NCI-H128 (cell line): Measurements from ENCODE around the gene TEX14.
"Not testable (repeated sequence)": the region's sequence is repeated elsewhere in the genome, so short reads cannot be mapped to it uniquely, and the experiment has no call there.

ENCODE experiments used
- DNase-seq: peaks from one replicate; lab custom pipeline; 2025; ENCODE audit not compliant: unreplicated experiment; lab: John Stamatoyannopoulos, UW

TEX14 gene

GRCh38 chr17:58565389-58566311 is 126.2 kb downstream of the TEX14 start:
- DNase-seq: no peak

GRCh38 chr17:58564971-58565370 is 126.9 kb downstream of the TEX14 start:
- no peak for DNase-seq

DNA sequence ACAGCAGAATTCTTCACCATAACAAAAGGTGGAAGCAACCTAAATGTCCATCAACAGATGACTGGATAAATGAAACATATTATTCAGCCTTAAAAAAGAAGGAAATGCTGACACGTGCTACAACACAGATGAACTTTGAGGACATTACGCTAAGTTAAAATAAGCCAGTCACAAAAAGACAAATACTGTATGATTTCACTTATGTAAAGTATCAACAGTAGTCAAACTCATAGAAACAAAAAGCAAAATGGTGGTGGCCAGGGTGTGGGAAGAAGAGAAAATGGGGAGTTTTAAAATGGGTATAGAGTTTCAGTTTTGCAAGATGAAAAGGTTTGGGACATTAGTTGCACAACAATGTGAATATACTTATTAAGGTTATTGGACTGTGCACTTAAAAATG is 127.6 kb downstream of the TEX14 start:
- no peak for DNase-seq

GRCh38 chr17:58560511-58560910 is 131.3 kb downstream of the TEX14 start:
- DNase-seq: no peak

DNA sequence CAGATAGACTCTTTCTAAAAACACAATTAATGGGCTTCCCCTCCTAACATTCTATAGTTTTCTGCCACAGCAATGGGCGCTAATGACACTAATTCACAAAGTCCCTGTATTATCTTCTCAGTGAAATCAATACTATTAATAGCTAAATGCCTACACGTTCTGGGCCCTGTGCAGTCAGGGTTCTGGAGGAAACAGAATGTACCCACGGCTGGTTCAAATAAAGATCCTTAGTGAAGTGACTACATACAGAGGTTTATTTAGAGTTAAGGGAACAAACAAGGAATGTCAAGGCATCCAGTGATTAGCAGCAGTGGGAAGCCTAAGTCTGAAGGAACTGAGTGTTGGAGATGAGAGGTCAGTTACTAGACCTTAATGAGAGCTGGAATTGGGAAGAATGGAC is 133.9 kb downstream of the TEX14 start:
- DNase-seq: no peak

GRCh38 chr17:58556833-58557250 is 135.0 kb downstream of the TEX14 start:
- no peak for DNase-seq

DNA sequence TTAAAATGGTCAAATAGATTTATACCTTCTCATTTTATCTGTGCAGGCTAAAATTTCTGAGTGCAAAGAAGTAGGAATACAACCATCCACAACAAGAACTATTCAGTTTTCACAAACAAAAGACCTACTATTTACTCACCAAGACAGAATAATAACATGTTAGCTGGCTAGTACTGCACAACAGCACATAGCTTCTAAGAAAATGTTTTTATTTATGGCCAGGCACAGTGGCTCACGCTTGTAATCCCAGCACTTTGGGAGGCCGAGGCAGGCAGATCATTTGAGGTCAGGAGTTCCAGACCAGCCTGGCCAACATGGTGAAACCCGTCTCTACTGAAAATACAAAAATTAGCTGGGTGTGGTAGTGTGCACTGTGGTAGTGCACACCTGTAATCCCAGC is 136.7 kb downstream of the TEX14 start:
- not testable (repeated sequence) for DNase-seq

DNA sequence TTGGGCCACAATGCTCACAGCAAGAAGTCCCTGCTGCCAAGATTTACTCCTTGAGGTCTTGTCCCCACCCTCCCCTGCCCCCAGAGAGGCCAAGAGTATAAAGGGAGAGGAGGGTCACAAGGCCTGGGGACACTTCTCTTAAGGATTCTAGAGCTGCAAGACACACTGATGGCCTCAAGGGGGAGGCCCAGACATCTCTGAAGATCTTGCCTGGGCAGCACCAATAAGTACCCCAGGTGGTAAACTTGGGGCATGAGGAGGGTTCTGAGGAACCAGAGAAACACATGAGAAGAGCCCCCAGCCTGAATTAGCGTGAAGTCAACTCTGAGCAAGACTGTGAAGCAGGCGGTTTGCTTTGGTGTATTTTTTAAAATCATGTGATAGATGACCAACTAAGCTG is 150.6 kb downstream of the TEX14 start:
- DNase-seq: no peak

DNA sequence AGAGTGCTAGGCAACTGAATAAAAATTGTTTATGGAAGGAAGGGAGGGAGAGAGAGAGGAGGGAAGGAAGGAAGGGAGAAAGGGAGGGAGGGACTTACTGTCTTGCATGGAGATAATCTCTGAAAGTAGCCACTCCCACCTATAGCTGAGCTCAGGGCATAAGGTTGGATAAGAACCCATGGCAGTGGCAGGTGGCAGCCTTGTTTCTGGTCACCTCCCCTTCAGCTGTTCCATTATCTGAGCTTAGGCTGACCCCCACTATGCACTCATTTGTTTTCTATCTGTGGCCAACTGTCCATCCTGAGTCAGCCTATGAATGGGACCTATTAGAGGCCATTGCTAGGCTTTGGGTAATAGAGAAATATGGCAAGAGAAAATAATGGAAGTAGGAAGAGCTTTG is 152.1 kb downstream of the TEX14 start:
- DNase-seq: no peak

DNA sequence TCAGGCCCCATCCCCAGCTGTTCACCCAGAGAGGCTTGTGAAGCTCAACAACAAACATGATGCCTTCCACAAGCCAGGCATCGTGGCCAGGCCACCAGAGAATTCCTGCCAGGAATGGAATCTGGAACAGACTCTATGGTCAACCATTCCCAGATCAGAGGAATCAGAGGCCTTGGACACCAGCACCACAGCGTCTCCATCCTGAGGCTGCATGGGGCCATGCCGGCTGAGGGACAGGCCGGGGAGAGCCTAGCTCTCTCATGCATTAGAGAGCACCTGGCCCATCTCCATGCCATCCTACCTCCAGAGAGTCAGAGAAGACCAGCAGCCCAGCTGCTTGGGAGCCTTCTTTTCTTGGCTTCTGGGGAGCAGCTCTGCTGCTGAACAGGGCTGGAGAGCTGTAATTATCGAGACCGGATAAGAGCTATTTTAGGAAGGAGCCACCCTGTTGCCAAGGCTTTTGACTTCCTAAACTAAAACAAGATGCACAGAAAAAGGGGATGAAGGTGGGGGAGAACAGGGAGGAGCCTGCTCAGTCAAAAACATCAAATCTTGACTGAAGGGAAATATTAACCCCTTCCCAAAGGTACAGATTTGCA is 152.9 kb downstream of the TEX14 start:
- DNase-seq: no peak

GRCh38 chr17:58537266-58537665 is 154.6 kb downstream of the TEX14 start:
- no peak for DNase-seq

DNA sequence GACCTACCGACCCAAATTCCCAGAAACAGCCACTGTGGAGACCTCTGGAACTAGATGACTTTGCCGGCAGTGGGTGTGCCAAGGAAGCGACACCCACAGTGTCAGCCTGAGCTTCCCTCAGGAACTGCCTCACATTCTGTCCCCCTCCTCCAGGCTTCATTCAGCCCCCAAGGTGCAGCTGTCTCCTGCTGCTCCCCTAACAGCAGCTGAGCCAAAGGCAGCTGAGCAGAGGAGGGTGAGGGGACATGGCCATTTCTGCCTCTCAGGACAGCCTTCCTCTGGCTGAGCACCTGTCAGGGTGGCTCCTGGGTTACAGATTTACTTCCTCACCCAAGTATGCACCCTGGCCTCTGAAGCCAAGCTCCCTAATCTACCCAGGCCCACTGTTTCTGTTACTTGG is 155.3 kb downstream of the TEX14 start:
- no peak for DNase-seq

DNA sequence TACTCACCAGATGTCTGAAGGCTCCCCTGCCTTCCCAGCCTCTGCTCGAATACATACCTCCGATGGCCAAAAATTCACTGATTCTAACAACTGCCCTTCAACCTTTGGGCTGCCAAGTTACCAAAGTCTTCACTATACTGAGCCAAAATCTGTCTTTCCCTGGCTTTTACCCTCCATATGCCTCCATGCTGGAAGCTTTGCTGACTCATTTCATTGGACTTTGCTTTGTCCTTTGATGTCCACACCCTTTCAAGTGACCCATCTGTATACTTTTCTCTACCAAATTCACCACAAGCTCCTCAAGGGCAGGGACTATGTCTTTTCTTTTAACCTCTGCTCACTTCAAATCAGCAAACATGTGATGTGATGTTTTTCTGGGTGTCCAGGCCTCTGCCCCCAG is 156.4 kb downstream of the TEX14 start:
- DNase-seq: no peak

DNA sequence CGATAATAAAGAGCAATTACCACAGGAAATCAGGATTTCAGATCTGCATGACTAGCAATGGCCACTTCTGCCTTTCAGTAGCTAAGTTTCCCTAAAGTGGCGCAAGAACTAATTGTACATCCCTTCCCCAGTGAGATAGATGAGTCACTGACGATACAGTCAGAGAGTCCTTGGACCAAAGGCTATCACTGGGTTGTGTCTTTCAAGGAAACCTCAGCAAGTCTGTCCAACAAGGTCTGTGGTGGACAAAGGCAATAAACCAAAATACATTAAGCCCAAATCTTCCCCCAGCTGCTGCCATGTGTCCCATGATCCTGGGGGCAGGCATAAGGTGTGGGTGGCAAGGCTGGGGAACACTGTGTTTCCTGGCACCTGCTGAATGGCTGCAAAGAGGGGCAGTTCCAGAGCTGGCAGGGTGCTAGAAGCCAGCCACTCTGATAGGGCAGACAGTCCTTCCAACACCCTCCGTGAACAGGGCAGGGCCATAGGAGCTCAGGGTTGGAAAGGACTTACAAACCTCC is 156.9 kb downstream of the TEX14 start:
- DNase-seq: no peak

- DNase-seq: no peak
Observed at GRCh38 chr17:58534331-58534730, 157.5 kb downstream of the TEX14 start.

- no peak for DNase-seq
Observed at GRCh38 chr17:58533616-58534188, 158.1 kb downstream of the TEX14 start.

GRCh38 chr17:58532555-58532951 is 159.3 kb downstream of the TEX14 start:
- DNase-seq: no peak

DNA sequence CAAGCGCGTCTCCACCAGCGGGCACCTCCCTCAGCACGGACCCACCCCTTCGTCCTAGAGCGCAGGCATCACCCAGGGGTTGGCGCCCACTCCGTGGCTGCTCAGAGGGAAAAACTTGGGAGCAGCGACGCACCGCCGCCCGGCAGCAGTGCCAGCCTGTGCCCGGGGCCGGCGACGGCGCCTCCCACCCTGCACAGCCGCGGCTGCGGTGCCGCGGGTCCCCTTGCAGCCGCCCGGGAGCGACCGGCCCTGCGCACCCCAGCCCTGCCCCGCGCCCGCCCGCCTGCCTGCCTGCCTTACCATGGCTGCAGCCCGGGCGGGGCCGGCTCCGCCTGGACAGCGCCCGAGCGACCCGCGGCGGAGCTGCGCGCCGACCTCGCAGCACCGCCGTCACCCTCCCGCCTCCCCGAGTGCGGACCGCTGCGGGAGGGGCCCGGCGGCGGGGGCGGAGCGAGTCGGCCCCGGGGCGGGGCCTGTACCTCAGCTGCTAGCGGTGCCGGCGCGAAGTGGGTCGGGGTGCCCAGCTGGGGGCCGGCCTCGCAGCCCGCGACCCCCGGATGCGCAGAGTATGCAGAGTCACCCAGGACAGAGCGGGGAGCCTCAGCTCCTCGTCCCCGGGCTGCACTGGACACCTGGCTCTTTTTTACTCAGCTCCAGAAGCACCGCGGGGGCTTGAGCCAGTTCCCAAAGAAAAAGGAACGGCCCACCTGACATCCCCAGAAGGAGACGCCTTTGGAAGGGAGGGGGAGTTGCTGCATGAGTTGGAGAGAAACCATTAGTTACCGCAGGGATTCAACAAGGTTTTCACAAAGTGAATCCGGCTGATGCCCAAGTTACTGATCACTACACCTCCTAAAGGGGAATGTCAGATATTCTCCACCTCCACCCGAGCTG is 159.9 kb downstream of the TEX14 start:
- peak; percentile 5 for DNase-seq

GRCh38 chr17:58531122-58531521 is 160.7 kb downstream of the TEX14 start:
- no peak for DNase-seq

- DNase-seq: no peak
Observed at GRCh38 chr17:58530655-58531054, 161.2 kb downstream of the TEX14 start.

DNA sequence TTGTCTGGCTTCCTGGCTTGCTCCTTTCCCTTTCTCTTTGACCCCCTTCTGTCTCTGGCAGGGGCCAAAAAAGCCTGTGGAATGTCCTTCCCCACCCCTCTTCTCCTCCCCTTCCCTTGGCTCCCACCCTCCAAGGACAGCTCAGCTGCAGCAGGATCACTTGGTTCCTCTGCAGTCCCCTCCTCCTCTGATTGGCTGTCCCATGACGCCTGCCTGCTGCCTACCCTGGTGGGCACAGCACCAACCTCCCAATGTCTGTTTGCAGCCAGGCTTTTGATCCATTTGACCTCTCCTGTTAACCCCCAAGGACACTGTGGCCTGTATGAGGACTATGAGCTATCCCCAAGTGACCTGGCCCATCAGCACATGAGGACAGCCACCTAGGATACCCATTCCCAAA is 162.6 kb downstream of the TEX14 start:
- DNase-seq: no peak
